MM.1S (cell line): ENCODE results near the gene PCNA.

Source experiments
- DNase-seq: peaks from one replicate; pipeline ENCODE4 v3.0.0-alpha.2; 2015
- H2AFZ ChIP-seq: fragments of 300-600 bp; sonication (generic); 2 replicates; pipeline ENCODE4 v1.6.0; 2016; ENCODE audit warnings: antibody characterized with exemption, low read length
- H3F3A ChIP-seq: fragments of 300-600 bp; sonication (generic); 2 replicates; pipeline ENCODE4 v1.6.1; 2016; ENCODE audit warnings: mild to moderate bottlenecking, antibody characterized with exemption, low read length, moderate library complexity, mixed read lengths; ENCODE audit not compliant: insufficient read depth
- H3K27ac ChIP-seq: fragments of 300-600 bp; sonication (generic); 2 replicates; pipeline ENCODE4 v1.5.1; 2016; ENCODE audit warnings: mild to moderate bottlenecking, low read length
- H3K27me3 ChIP-seq: fragments of 300-600 bp; sonication (generic); replicated peaks from 2 replicates; pipeline ENCODE4 v1.6.0; 2016; ENCODE audit warnings: low read length; ENCODE audit not compliant: insufficient read depth
- H3K36me3 ChIP-seq: fragments of 300-600 bp; sonication (generic); replicated peaks from 2 replicates; pipeline ENCODE4 v1.6.1; 2016; ENCODE audit warnings: mild to moderate bottlenecking, low read length, mixed read lengths; ENCODE audit not compliant: insufficient read depth
- H3K4me1 ChIP-seq: fragments of 300-600 bp; sonication (generic); 2 replicates; pipeline ENCODE4 v1.6.1; 2016; ENCODE audit warnings: low read length, mixed read lengths
- H3K4me2 ChIP-seq: fragments of 300-600 bp; sonication (generic); 2 replicates; pipeline ENCODE4 v1.6.0; 2016; ENCODE audit warnings: low read depth, low read length
- H3K4me3 ChIP-seq: fragments of 300-600 bp; sonication (generic); 2 replicates; pipeline ENCODE4 v1.5.1; 2016; ENCODE audit warnings: low read length, mixed read lengths
- H3K79me2 ChIP-seq: fragments of 300-600 bp; sonication (generic); 2 replicates; pipeline ENCODE4 v1.6.1; 2016; ENCODE audit warnings: mixed run types, low read length, mixed read lengths
- H3K9ac ChIP-seq: fragments of 300-600 bp; sonication (generic); 2 replicates; pipeline ENCODE4 v1.6.1; 2016; ENCODE audit warnings: low read length, mixed read lengths
- H3K9me2 ChIP-seq: fragments of 300-600 bp; sonication (generic); replicated peaks from 2 replicates; pipeline ENCODE4 v1.6.1; 2016; ENCODE audit warnings: mild to moderate bottlenecking, low read length, mixed read lengths; ENCODE audit not compliant: insufficient read depth
- H3K9me3 ChIP-seq: fragments of 300-600 bp; sonication (generic); replicated peaks from 2 replicates; pipeline ENCODE4 v1.6.1; 2016; ENCODE audit warnings: mild to moderate bottlenecking, low read length, mixed read lengths; ENCODE audit not compliant: insufficient read depth
- H4K20me1 ChIP-seq: fragments of 300-600 bp; sonication (generic); 2 replicates; pipeline ENCODE4 v1.6.1; 2016; ENCODE audit warnings: mild to moderate bottlenecking, low read length, moderate library complexity, mixed read lengths; ENCODE audit not compliant: insufficient read depth
- EZH2 ChIP-seq: fragments of 300-600 bp; sonication (generic); optimal IDR thresholded peaks from 2 replicates; pipeline ENCODE3; 2017; ENCODE audit warnings: low read depth, mild to moderate bottlenecking, antibody characterized with exemption, low read length, mixed read lengths
- EZH2phosphoT487 ChIP-seq: fragments of 300-600 bp; sonication (generic); IDR thresholded peaks from 2 replicates; pipeline ENCODE4 v1.6.1; 2018; ENCODE audit warnings: antibody characterized with exemption, low read length
- TF ChIP-seq, protein P1 (sequence below): fragments of 300-600 bp; sonication (generic); IDR thresholded peaks from 2 replicates; pipeline ENCODE4 v1.5.1; 2016; ENCODE audit warnings: antibody characterized with exemption, low read length, mixed read lengths

Gene PCNA

GRCh38 chr20:5128886-5129285 is 9.1 kb upstream of the PCNA start:
- no peak overlapping the region for H3K27ac ChIP-seq
- no peak overlapping the region for H3K9ac ChIP-seq
- no peak overlapping the region for H2AFZ ChIP-seq
- no peak overlapping the region for H3K4me2 ChIP-seq
- H3F3A ChIP-seq: peaks cover 16% of the 10 kb centered on the region
- no peak overlapping the region for H3K4me3 ChIP-seq
- DNase-seq: no peak
- H4K20me1 ChIP-seq: no peaks in the 10 kb centered on the region
- no peaks in the 10 kb centered on the region for H3K27me3 ChIP-seq
- H3K36me3 ChIP-seq: no peaks in the 10 kb centered on the region
- H3K9me2 ChIP-seq: no peaks in the 10 kb centered on the region
- H3K79me2 ChIP-seq: peaks cover 69% of the 10 kb centered on the region
- no peaks in the 10 kb centered on the region for H3K9me3 ChIP-seq
- H3K4me1 ChIP-seq: peaks cover 15% of the 10 kb centered on the region
- TF ChIP-seq EZH2 (no peak), EZH2phosphoT487 (no peak)
- TF ChIP-seq, protein P1, sequence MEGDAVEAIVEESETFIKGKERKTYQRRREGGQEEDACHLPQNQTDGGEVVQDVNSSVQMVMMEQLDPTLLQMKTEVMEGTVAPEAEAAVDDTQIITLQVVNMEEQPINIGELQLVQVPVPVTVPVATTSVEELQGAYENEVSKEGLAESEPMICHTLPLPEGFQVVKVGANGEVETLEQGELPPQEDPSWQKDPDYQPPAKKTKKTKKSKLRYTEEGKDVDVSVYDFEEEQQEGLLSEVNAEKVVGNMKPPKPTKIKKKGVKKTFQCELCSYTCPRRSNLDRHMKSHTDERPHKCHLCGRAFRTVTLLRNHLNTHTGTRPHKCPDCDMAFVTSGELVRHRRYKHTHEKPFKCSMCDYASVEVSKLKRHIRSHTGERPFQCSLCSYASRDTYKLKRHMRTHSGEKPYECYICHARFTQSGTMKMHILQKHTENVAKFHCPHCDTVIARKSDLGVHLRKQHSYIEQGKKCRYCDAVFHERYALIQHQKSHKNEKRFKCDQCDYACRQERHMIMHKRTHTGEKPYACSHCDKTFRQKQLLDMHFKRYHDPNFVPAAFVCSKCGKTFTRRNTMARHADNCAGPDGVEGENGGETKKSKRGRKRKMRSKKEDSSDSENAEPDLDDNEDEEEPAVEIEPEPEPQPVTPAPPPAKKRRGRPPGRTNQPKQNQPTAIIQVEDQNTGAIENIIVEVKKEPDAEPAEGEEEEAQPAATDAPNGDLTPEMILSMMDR: no peak

DNA sequence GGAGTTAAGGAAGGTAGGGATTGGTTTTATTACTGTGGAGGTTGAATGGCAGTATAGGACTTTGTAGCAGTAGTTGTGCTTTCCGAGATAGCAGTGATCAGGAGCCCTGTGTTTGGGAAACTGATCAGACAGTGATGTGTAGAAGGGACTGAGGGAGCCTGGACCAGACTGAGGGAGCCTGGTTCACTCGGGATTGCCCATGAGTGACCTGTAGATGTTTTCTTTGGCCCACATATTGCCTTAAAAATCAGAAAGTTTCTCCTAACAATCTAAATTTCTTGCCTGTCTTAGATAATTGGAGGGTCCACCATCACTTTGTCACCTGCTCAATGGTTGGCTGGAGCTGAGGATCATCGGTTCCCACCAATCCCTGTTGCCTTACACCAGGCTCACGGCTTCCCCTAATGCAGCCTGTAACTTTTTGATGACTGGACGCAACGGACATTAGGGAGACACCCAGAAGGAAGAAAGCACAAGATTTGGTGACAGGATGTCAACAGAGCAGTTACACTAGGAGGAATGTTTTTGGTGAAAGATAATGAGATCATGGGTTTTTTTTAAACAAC is 8.2 kb upstream of the PCNA start:
- DNase-seq: no peak
- no peaks in the 10 kb centered on the region for H3K9me3 ChIP-seq
- peaks cover 59% of the 10 kb centered on the region for H3K79me2 ChIP-seq
- no peaks in the 10 kb centered on the region for H3K27me3 ChIP-seq
- peaks cover 15% of the 10 kb centered on the region for H3K4me1 ChIP-seq
- peak overlapping the region; percentile 92 for H2AFZ ChIP-seq
- H3K4me2 ChIP-seq: peak overlapping the region; percentile 48
- no peak for TF ChIP-seq EZH2phosphoT487
- no peak for TF ChIP-seq EZH2
- TF ChIP-seq, protein P1: no peak
- peak overlapping the region; percentile 87; the same call in 1 of the 2 replicates for H3K9ac ChIP-seq
- no peaks in the 10 kb centered on the region for H4K20me1 ChIP-seq
- H3K4me3 ChIP-seq: peak overlapping the region; percentile 65
- H3K9me2 ChIP-seq: no peaks in the 10 kb centered on the region
- H3F3A ChIP-seq: peaks cover 16% of the 10 kb centered on the region
- H3K36me3 ChIP-seq: no peaks in the 10 kb centered on the region
- H3K27ac ChIP-seq: peak overlapping the region; percentile 51; the same call in 1 of the 2 replicates

DNA sequence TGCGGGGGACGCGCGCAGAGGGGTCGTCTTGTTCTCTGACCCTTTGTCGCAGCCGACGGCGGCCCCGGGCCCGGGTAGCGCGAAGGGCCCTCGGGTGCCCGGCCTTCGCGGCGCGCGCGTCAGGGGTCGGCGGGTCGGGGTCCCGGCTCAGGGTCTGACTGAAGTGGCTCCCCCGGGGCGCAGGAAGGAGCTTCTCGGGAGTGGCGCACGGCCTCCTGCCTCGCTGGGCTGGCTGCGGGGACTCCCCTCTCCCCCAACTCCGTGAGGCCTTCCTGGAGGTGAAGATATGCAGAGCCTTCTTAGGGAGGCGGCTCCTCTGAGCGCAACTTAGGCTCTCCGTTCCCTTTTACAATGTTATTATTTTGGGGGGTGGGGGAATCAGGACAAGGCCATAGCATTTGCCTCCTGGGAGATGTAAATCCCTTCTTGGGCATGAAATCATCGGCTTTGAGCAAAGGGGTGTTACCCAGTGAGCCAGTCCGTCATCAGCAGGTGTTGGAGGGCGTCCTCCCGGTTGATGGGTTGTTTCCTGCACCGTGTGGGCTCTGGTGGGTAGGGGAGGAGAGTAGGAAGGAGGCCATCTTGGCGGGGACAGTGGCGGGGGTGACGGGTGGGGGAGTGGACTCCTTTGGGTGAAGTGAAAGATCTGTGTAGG is 7.6 kb upstream of the PCNA start:
- Histone ChIP-seq H3K79me2 (peaks cover 54% of the 10 kb centered on the region), H3K36me3 (no peaks in the 10 kb centered on the region), H3K9me2 (no peaks in the 10 kb centered on the region), H3K4me1 (peaks cover 15% of the 10 kb centered on the region), H3K9me3 (no peaks in the 10 kb centered on the region), H3K27ac (peak overlapping the region; percentile 51), H3K4me2 (peak overlapping the region; percentile 48), H4K20me1 (no peaks in the 10 kb centered on the region), H3K4me3 (peak overlapping the region; percentile 65), H3F3A (peaks cover 16% of the 10 kb centered on the region), H3K9ac (peak overlapping the region; percentile 87), H3K27me3 (no peaks in the 10 kb centered on the region), H2AFZ (peak overlapping the region; percentile 92)
- peak; percentile 69 for DNase-seq
- TF ChIP-seq EZH2phosphoT487: no peak
- TF ChIP-seq, protein P1: no peak
- no peak for TF ChIP-seq EZH2
